ENCODE measurements around the gene NPPB.

DNA sequence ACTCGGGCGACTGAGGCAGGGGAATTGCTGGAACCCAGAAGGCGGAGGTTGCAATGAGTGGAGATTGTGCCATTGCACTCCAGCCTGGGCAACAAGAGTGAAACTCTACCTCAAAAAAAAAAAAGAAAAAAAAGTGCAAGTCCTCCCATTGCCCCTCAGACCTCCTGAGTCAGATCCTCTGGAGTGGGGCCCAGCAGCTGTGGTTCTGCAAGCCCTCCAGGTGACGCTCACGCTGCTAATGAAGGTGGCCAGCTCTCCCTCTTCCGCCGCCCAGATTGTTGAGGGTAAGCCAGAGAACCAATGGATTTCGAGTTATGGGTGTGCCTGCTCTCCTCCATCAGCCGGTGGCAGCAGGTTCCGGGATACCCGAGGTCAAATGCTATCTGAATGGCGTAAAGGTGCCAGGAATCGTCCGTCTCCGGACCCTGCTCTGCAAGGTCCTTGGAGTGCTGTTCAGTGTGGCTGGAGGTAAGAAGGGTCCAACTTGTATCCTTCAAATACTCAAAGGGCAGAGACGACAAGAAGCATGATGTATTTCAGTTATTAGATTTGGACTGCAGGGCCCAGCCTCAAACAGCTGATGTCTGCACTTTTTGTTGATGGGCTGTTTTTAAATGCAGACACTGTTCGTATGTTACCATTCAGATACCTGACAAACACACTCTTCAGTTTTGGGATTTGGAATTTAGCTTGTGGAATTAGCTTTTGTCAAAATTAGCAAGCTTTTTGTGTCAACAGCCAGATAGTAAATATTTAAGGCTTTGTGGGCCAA, 35.2 kb downstream of the NPPB start:
- TF ChIP-seq CTCF (conservative IDR thresholded peaks at IDR 0.05 in 1 of 2, IDR thresholded peaks at IDR 0.05 in 1 of 2; ENCODE audit: low read depth in 1 of 2, low read length in 2 of 2): no peak
- TF ChIP-seq EZH2 (IDR thresholded peaks at IDR 0.05; ENCODE audit: low read length, missing control alignments): no peak

All from fibroblast of lung (primary cell).